Pancreas (tissue), 8 donors: ENCODE results near the gene USO1. TPM values are rescaled to one million over a fixed set of nuclear protein-coding genes. Genes with fewer than 3 reads are reported as not detected.

ENCODE experiments used
- polyA plus RNA-seq, 2 donors: library from polyadenylated mRNA; stranded (reverse); fragments of 200-250 nt; gene quantifications; one replicate each; pipeline ENCODE4 v1.2.3, GENCODE V29; 2013
- total RNA-seq, 6 donors: library from RNA; stranded (reverse); fragmentation: NEBNext Ultra II Directional in 4 of 6; extraction: Animal tissue kit (Norgen Biotek cat#: 25700) in 4 of 6; gene quantifications; one replicate each; pipeline versions ENCODE4 v1.2.1 to v1.2.4, GENCODE V29; 2021 to 2023
- donor health status: healthy with polysubstance abuse.
- donor health status: DM: no; HTN: no; CAD: no; lungs with moderate emphysema.
- donor health status: DM: no; HTN: no; CAD: no.
- donor health status: Bipolar disorder and iron deficiency.
- donor health status: DM: yes; HTN: yes; CAD: no.
- donor health status: DM: no; HTN: no; CAD: no.
- donor health status: DM: no; HTN: no; CAD: no.
- donor health status: DM: yes; HTN: yes; CAD: no.

The USO1 gene
- total and polyA plus RNA-seq, 8 donors: 31.2 to 58.2 (median 51.4) TPM

Other genes with a start within 250 kb of the USO1 start
- 10 to 100 TPM in 5 of 6 donors, 1 to 10 TPM in 1; 9.1 to 21.6 (median 16.3) TPM for gene RCHY1, start 210.2 kb upstream of the USO1 start, total RNA-seq
- gene RCHY1, start 210.2 kb upstream of the USO1 start, polyA plus RNA-seq: 10 to 100 TPM in 1 of 2 donors, 1 to 10 TPM in 1; 6.9 to 14.6 TPM
- gene THAP6, start 210.1 kb upstream of the USO1 start, total RNA-seq: 10 to 100 TPM in 3 of 6 donors, 1 to 10 TPM in 3; 7.8 to 11.5 (median 9.3) TPM
- gene THAP6, start 210.1 kb upstream of the USO1 start, polyA plus RNA-seq: 1 to 10 TPM; 3.6 to 5.2 TPM
- gene ODAPH, start 168.5 kb upstream of the USO1 start, total RNA-seq: not detected
- not detected for gene ODAPH, start 168.5 kb upstream of the USO1 start, polyA plus RNA-seq
- 1 to 10 TPM in 1 of 6 donors, under 1 TPM in 5; 0.47 to 1.0 (median 0.70) TPM for gene CDKL2, start 94.0 kb upstream of the USO1 start, total RNA-seq
- under 1 TPM; 0.15 to 0.23 TPM for gene CDKL2, start 94.0 kb upstream of the USO1 start, polyA plus RNA-seq
- 10 to 100 TPM; 27.9 to 51.0 (median 42.4) TPM for gene G3BP2, start 51.2 kb upstream of the USO1 start, total RNA-seq
- gene G3BP2, start 51.2 kb upstream of the USO1 start, polyA plus RNA-seq: 10 to 100 TPM in 1 of 2 donors, 1 to 10 TPM in 1; 7.8 to 34.1 TPM
- not detected for gene PPEF2, start 177.9 kb downstream of the USO1 start, total RNA-seq
- gene PPEF2, start 177.9 kb downstream of the USO1 start, polyA plus RNA-seq: not detected
- 10 to 100 TPM in 1 of 6 donors, 1 to 10 TPM in 5; 4.5 to 13.7 (median 9.0) TPM for gene NAAA, start 216.4 kb downstream of the USO1 start, total RNA-seq
- gene NAAA, start 216.4 kb downstream of the USO1 start, polyA plus RNA-seq: 1 to 10 TPM; 3.5 to 9.7 TPM